Measurements from ENCODE around the gene SP7. TPM values are rescaled to one million over a fixed set of nuclear protein-coding genes. Genes with fewer than 3 reads are reported as not detected.

Gene SP7
- total and polyA plus RNA-seq, 10 of the 15 experiments (the other 5 are each of a cell fraction or from before 2014, with no cell fraction given), result 0.05 to 0.11 TPM; not detected in 8

GRCh38 chr12:53324113-53324778, 11.9 kb downstream of the SP7 start (continued):
- peak; percentile 44 for TF ChIP-seq SKIL (IDR thresholded peaks at IDR 0.05; ENCODE audit: low read depth, poor library complexity, severe bottlenecking)
- TF ChIP-seq, protein P1, sequence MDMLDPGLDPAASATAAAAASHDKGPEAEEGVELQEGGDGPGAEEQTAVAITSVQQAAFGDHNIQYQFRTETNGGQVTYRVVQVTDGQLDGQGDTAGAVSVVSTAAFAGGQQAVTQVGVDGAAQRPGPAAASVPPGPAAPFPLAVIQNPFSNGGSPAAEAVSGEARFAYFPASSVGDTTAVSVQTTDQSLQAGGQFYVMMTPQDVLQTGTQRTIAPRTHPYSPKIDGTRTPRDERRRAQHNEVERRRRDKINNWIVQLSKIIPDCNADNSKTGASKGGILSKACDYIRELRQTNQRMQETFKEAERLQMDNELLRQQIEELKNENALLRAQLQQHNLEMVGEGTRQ (IDR thresholded peaks at IDR 0.05; ENCODE audit: borderline replicate concordance, low read depth, low read length), result no peak
- TF ChIP-seq MEF2B (IDR thresholded peaks at IDR 0.05; ENCODE audit: partially characterized antibody, poor library complexity, severe bottlenecking), result no peak
- no peak for TF ChIP-seq ZNF207 (IDR thresholded peaks at IDR 0.05; ENCODE audit: borderline replicate concordance)
- TF ChIP-seq E2F4 (IDR thresholded peaks at IDR 0.05; ENCODE audit: low read depth, low read length), result no peak
- TF ChIP-seq HDAC6 (IDR thresholded peaks at IDR 0.05; ENCODE audit: unreplicated experiment), result peak; percentile 29
- peak; percentile 84; the same call in 1 of the 2 replicates for TF ChIP-seq NBN (IDR thresholded peaks at IDR 0.05)
- no peak for TF ChIP-seq PAX8 (IDR thresholded peaks at IDR 0.05)
- TF ChIP-seq ZSCAN29 (IDR thresholded peaks at IDR 0.05), result no peak
- TF ChIP-seq NR2C1 (IDR thresholded peaks at IDR 0.05), result no peak
- TF ChIP-seq MEF2A (IDR thresholded peaks at IDR 0.05; ENCODE audit: insufficient read depth, low read depth, low read length), result no peak
- TF ChIP-seq, protein P2, sequence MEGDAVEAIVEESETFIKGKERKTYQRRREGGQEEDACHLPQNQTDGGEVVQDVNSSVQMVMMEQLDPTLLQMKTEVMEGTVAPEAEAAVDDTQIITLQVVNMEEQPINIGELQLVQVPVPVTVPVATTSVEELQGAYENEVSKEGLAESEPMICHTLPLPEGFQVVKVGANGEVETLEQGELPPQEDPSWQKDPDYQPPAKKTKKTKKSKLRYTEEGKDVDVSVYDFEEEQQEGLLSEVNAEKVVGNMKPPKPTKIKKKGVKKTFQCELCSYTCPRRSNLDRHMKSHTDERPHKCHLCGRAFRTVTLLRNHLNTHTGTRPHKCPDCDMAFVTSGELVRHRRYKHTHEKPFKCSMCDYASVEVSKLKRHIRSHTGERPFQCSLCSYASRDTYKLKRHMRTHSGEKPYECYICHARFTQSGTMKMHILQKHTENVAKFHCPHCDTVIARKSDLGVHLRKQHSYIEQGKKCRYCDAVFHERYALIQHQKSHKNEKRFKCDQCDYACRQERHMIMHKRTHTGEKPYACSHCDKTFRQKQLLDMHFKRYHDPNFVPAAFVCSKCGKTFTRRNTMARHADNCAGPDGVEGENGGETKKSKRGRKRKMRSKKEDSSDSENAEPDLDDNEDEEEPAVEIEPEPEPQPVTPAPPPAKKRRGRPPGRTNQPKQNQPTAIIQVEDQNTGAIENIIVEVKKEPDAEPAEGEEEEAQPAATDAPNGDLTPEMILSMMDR (IDR thresholded peaks at IDR 0.05 in 2 of 3, conservative IDR thresholded peaks at IDR 0.05 in 1 of 3; ENCODE audit: control insufficient read depth in 2 of 3, extremely low read depth in 1 of 3, insufficient read depth in 1 of 3, low read depth in 3 of 3, low read length in 3 of 3), result no peak
- TF ChIP-seq NR2C2 (IDR thresholded peaks at IDR 0.05; ENCODE audit: borderline replicate concordance, control insufficient read depth, insufficient read length, low read depth), result no peak
- TF ChIP-seq GATAD2B (conservative IDR thresholded peaks at IDR 0.05; ENCODE audit: low read depth), result no peak
- no peak for TF ChIP-seq CREM (IDR thresholded peaks at IDR 0.05; ENCODE audit: low read depth)
- TF ChIP-seq ZBED1 (IDR thresholded peaks at IDR 0.05; ENCODE audit: borderline replicate concordance), result 0 out of 2 replicates have a peak, but pooled peaks have one; percentile 3
- TF ChIP-seq ZNF274 (IDR thresholded peaks at IDR 0.05; ENCODE audit: insufficient read depth, insufficient read length), result no peak
- no peak for TF ChIP-seq FOXK2 (IDR thresholded peaks at IDR 0.05)
- no peak for TF ChIP-seq SREBF2 (IDR thresholded peaks at IDR 0.05; ENCODE audit: low read length)
- TF ChIP-seq TCF12 (IDR thresholded peaks at IDR 0.05; ENCODE audit: low read depth, low read length), result no peak
- TF ChIP-seq, protein P3, sequence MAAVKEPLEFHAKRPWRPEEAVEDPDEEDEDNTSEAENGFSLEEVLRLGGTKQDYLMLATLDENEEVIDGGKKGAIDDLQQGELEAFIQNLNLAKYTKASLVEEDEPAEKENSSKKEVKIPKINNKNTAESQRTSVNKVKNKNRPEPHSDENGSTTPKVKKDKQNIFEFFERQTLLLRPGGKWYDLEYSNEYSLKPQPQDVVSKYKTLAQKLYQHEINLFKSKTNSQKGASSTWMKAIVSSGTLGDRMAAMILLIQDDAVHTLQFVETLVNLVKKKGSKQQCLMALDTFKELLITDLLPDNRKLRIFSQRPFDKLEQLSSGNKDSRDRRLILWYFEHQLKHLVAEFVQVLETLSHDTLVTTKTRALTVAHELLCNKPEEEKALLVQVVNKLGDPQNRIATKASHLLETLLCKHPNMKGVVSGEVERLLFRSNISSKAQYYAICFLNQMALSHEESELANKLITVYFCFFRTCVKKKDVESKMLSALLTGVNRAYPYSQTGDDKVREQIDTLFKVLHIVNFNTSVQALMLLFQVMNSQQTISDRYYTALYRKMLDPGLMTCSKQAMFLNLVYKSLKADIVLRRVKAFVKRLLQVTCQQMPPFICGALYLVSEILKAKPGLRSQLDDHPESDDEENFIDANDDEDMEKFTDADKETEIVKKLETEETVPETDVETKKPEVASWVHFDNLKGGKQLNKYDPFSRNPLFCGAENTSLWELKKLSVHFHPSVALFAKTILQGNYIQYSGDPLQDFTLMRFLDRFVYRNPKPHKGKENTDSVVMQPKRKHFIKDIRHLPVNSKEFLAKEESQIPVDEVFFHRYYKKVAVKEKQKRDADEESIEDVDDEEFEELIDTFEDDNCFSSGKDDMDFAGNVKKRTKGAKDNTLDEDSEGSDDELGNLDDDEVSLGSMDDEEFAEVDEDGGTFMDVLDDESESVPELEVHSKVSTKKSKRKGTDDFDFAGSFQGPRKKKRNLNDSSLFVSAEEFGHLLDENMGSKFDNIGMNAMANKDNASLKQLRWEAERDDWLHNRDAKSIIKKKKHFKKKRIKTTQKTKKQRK (IDR thresholded peaks at IDR 0.05; ENCODE audit: low read depth, low read length), result no peak
- no peak for TF ChIP-seq TARDBP (IDR thresholded peaks at IDR 0.05; ENCODE audit: borderline replicate concordance)
- no peak for TF ChIP-seq LARP7 (IDR thresholded peaks at IDR 0.05)
